GM23338 (cell line): ENCODE measurements around the gene PLD6. TPM values are rescaled to one million over a fixed set of nuclear protein-coding genes. Genes with fewer than 3 reads are reported as not detected.

Experiments
- ATAC-seq: fragments of 200-7000 bp; cut with Tn5 transposase; 3 replicates; pipeline ENCODE4 v1.9.1; 2020
- DNase-seq: peaks from one replicate; pipeline ENCODE4 v3.0.0-alpha.2; 2015; ENCODE audit warnings: low spot score
- H2AFZ ChIP-seq: fragments of 200-600 bp; sonication (generic); 2 replicates; pipeline ENCODE4 v1.8.0; 2016; ENCODE audit warnings: antibody characterized with exemption, mild to moderate bottlenecking, moderate library complexity
- H3F3A ChIP-seq: fragments of 200-600 bp; sonication (generic); replicated peaks from 2 replicates; pipeline ENCODE4 v1.8.0; 2017; ENCODE audit warnings: antibody characterized with exemption, mixed run types, low read depth
- H3K27ac ChIP-seq: fragments of 200-600 bp; sonication (generic); 2 replicates; pipeline ENCODE4 v1.6.1; 2016; ENCODE audit warnings: low read depth
- H3K27me3 ChIP-seq: fragments of 200-600 bp; sonication (generic); 2 replicates; pipeline ENCODE4 v1.8.0; 2016; ENCODE audit warnings: mild to moderate bottlenecking, mixed run types, moderate library complexity; ENCODE audit not compliant: insufficient read depth
- H3K36me3 ChIP-seq: fragments of 200-600 bp; sonication (generic); 2 replicates; pipeline ENCODE4 v1.8.0; 2016; ENCODE audit warnings: mild to moderate bottlenecking; ENCODE audit not compliant: insufficient read depth
- H3K4me1 ChIP-seq: fragments of 200-600 bp; sonication (generic); 2 replicates; pipeline ENCODE4 v1.8.0; 2016; ENCODE audit warnings: mild to moderate bottlenecking, moderate library complexity; ENCODE audit not compliant: insufficient read depth
- H3K4me2 ChIP-seq: fragments of 200-600 bp; sonication (generic); 2 replicates; pipeline ENCODE4 v1.7.1; 2017; ENCODE audit warnings: mixed run types
- H3K4me3 ChIP-seq: fragments of 200-600 bp; sonication (generic); 2 replicates; pipeline ENCODE4 v1.6.1; 2016; ENCODE audit warnings: mixed run types
- H3K79me2 ChIP-seq: fragments of 200-600 bp; sonication (generic); replicated peaks from 2 replicates; pipeline ENCODE4 v1.8.0; 2017; ENCODE audit warnings: mild to moderate bottlenecking; ENCODE audit not compliant: insufficient read depth
- H3K9me2 ChIP-seq: fragments of 200-600 bp; sonication (generic); 2 replicates; pipeline ENCODE4 v1.8.0; 2017; ENCODE audit not compliant: insufficient read depth
- H4K20me1 ChIP-seq: fragments of 200-600 bp; sonication (generic); replicated peaks from 2 replicates; pipeline ENCODE4 v1.8.0; 2017; ENCODE audit warnings: mild to moderate bottlenecking; ENCODE audit not compliant: insufficient read depth
- H3K27ac Mint-ChIP-seq: 2 replicates; pipeline ENCODE4 v1.8.0; 2020; ENCODE audit warnings: inconsistent platforms, mild to moderate bottlenecking, moderate library complexity, mixed read lengths
- H3K27me3 Mint-ChIP-seq: 3 replicates; pipeline ENCODE4 v1.8.0; 2022; ENCODE audit warnings: low read depth, mild to moderate bottlenecking, moderate library complexity, mixed read lengths, inconsistent platforms; ENCODE audit not compliant: insufficient read depth, poor library complexity
- H3K36me3 Mint-ChIP-seq: 3 replicates; pipeline ENCODE4 v1.8.0; 2021; ENCODE audit warnings: low read depth, mild to moderate bottlenecking, inconsistent platforms, moderate library complexity, mixed read lengths
- H3K4me1 Mint-ChIP-seq: 3 replicates; pipeline ENCODE4 v1.8.0; 2020; ENCODE audit warnings: mild to moderate bottlenecking, inconsistent platforms, mixed read lengths
- H3K4me3 Mint-ChIP-seq: 3 replicates; pipeline ENCODE4 v1.8.0; 2021; ENCODE audit warnings: moderate library complexity, mild to moderate bottlenecking, inconsistent platforms, mixed read lengths
- H3K9me3 Mint-ChIP-seq: 3 replicates; pipeline ENCODE4 v1.8.0; 2020; ENCODE audit warnings: moderate library complexity, mild to moderate bottlenecking, inconsistent platforms, mixed read lengths
- CREB1 ChIP-seq: fragments of 250-450 bp; sonication (Bioruptor Pico); IDR thresholded peaks from 2 replicates; pipeline ENCODE4 v1.5.0; 2020; ENCODE audit warnings: low read depth, mild to moderate bottlenecking, moderate library complexity
- CTCF ChIP-seq, 2 experiments: fragments of 200-600 bp in 1 of 2; sonication (generic) in 1 of 2; conservative IDR thresholded peaks; 2 replicates each; pipeline versions ENCODE4 v1.5.1 to v1.6.1; 2016 to 2017; ENCODE audit warnings: antibody characterized with exemption in 2 of 2, low read depth in 2 of 2, mild to moderate bottlenecking in 2 of 2, moderate library complexity in 1 of 2
- EZH2 ChIP-seq: fragments of 200-600 bp; sonication (generic); IDR thresholded peaks from one replicate; pipeline ENCODE4 v1.8.0; 2017; ENCODE audit warnings: antibody characterized with exemption, mild to moderate bottlenecking, low read depth; ENCODE audit not compliant: unreplicated experiment
- EZH2phosphoT487 ChIP-seq: fragments of 200-600 bp; sonication (generic); IDR thresholded peaks from one replicate; pipeline ENCODE4 v1.8.1; 2018; ENCODE audit warnings: antibody characterized with exemption; ENCODE audit not compliant: unreplicated experiment
- STAT1 ChIP-seq: IDR thresholded peaks from one replicate; pipeline ENCODE4 v1.6.1; 2016; ENCODE audit warnings: antibody characterized with exemption; ENCODE audit not compliant: unreplicated experiment
- ZNF114 ChIP-seq: fragments of 250-450 bp; sonication (Bioruptor Pico); IDR thresholded peaks from 2 replicates; pipeline ENCODE4 v1.5.0; 2020; ENCODE audit warnings: mild to moderate bottlenecking, moderate library complexity
- polyA plus RNA-seq: library from polyadenylated mRNA; unstranded; fragments of >200 nt; fragmentation: Nextera tagmentation; extraction: Ambion mirVana; gene quantifications from 2 replicates; pipeline ENCODE4 v1.2.1, GENCODE V29; 2016
- total RNA-seq: library from RNA; depleted of rRNA; stranded (reverse); fragments of >200 nt; shearing (Covaris generic); gene quantifications from 2 replicates; pipeline ENCODE4 v1.2.3, GENCODE V29; 2014

PLD6 gene
- total and polyA plus RNA-seq, 2 experiments from 2014 or later: not detected

GRCh38 chr17:17182598-17183136 lies 23.5 kb downstream of the PLD6 start:
- no peaks in the 10 kb centered on the region; the same call in 1 of the 2 replicates for H3K36me3 ChIP-seq
- no peak for ATAC-seq
- no peak overlapping the region for H3K4me3 ChIP-seq

GRCh38 chr17:17181666-17182597 lies 24.2 kb downstream of the PLD6 start:
- DNase-seq (no peak), ATAC-seq (no peak)
- Histone ChIP-seq H3K79me2 (no peaks in the 10 kb centered on the region), H3K9me2 (no peaks in the 10 kb centered on the region), H3K27me3 (no peaks in the 10 kb centered on the region), H3K4me1 (no peaks in the 10 kb centered on the region), H3K36me3 (no peaks in the 10 kb centered on the region; the same call in 1 of the 2 replicates), H3K4me3 (no peak overlapping the region), H3K27ac (no peak overlapping the region), H3K4me2 (no peak overlapping the region), H4K20me1 (no peaks in the 10 kb centered on the region; the same call in 1 of the 2 replicates), H2AFZ (no peak overlapping the region), H3F3A (no peaks in the 10 kb centered on the region)
- Mint-ChIP-seq H3K27ac (no peak overlapping the region), H3K36me3 (peaks cover 33% of the 10 kb centered on the region), H3K9me3 (no peaks in the 10 kb centered on the region), H3K4me3 (no peak overlapping the region), H3K27me3 (peaks cover 1% of the 10 kb centered on the region), H3K4me1 (peaks cover 21% of the 10 kb centered on the region)
- no peak for TF ChIP-seq ZNF114 (CRISPR knock-in tag)
- TF ChIP-seq EZH2: no peak
- TF ChIP-seq CTCF (conservative IDR thresholded peaks at IDR 0.05; ENCODE audit: low read depth in 2 of 2): no peak
- no peak for TF ChIP-seq EZH2phosphoT487
- TF ChIP-seq STAT1: no peak

More at GRCh38 chr17:17182598-17183136, 23.5 kb downstream of the PLD6 start:
- Mint-ChIP-seq H3K36me3 (peaks cover 25% of the 10 kb centered on the region), H3K4me3 (no peak overlapping the region), H3K4me1 (peaks cover 21% of the 10 kb centered on the region), H3K27me3 (peaks cover 5% of the 10 kb centered on the region), H3K27ac (no peak overlapping the region), H3K9me3 (no peaks in the 10 kb centered on the region)
- Histone ChIP-seq H2AFZ (no peak overlapping the region), H3K9me2 (no peaks in the 10 kb centered on the region), H3K4me2 (no peak overlapping the region), H3K27me3 (no peaks in the 10 kb centered on the region), H3K79me2 (no peaks in the 10 kb centered on the region), H3K27ac (no peak overlapping the region), H4K20me1 (no peaks in the 10 kb centered on the region; the same call in 1 of the 2 replicates), H3K4me1 (no peaks in the 10 kb centered on the region), H3F3A (no peaks in the 10 kb centered on the region)
- DNase-seq: no peak
- no peak for TF ChIP-seq CTCF (conservative IDR thresholded peaks at IDR 0.05; ENCODE audit: low read depth in 2 of 2)
- TF ChIP-seq CREB1: no peak
